Ovary (tissue), 3 donors: ENCODE results near the gene CSGALNACT2.

Experiments
- EP300 ChIP-seq: sonication (generic); formaldehyde crosslinking; IDR thresholded peaks from one replicate; pipeline ENCODE4 v1.6.1; 2017; ENCODE audit warnings: antibody characterized with exemption
- POLR2A ChIP-seq: fragments of 450-650 bp; IDR thresholded peaks from one replicate; pipeline ENCODE4 v1.6.1; 2017; ENCODE audit warnings: antibody characterized with exemption, mild to moderate bottlenecking, moderate library complexity
- TF ChIP-seq, protein P1 (sequence below), 3 donors: fragments of 450-650 bp in 2 of 3; fragments of 200-600 bp in 1 of 3; IDR thresholded peaks; one replicate each; pipeline versions ENCODE4 v1.5.1 to v1.8.0; 2016 to 2022; ENCODE audit warnings: antibody characterized with exemption in 3 of 3, mild to moderate bottlenecking in 1 of 3
- donor health status: DM: no; HTN: no; CAD: no.

DNA sequence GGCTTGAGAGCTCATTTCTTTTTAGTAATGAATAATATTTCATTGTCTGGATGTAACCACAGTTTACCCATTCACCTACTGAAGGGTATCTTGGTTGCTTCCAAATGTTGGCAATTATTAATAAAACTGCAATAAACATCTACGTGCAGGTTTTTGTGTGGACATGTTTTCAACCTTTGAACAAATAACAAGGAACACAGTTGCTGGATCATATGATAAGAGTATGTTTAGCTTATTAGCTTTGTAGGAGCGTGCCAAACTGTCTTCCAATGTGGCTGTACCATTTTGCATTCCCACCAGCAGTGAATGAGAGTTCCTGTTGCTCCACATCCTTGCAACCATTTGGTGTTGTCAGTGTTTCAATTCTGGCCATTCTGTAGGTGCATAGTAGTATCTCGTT is 49.0 kb downstream of the CSGALNACT2 start:
- TF ChIP-seq POLR2A (no peak), EP300 (no peak)
- TF ChIP-seq, protein P1, sequence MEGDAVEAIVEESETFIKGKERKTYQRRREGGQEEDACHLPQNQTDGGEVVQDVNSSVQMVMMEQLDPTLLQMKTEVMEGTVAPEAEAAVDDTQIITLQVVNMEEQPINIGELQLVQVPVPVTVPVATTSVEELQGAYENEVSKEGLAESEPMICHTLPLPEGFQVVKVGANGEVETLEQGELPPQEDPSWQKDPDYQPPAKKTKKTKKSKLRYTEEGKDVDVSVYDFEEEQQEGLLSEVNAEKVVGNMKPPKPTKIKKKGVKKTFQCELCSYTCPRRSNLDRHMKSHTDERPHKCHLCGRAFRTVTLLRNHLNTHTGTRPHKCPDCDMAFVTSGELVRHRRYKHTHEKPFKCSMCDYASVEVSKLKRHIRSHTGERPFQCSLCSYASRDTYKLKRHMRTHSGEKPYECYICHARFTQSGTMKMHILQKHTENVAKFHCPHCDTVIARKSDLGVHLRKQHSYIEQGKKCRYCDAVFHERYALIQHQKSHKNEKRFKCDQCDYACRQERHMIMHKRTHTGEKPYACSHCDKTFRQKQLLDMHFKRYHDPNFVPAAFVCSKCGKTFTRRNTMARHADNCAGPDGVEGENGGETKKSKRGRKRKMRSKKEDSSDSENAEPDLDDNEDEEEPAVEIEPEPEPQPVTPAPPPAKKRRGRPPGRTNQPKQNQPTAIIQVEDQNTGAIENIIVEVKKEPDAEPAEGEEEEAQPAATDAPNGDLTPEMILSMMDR (IDR thresholded peaks at IDR 0.05) = no peak
